A549 treated with ZK216348 at 1 μM for 4 hours (cell line): ENCODE data around the gene FBXO28. TPM values are rescaled to one million over a fixed set of nuclear protein-coding genes. Genes with fewer than 3 reads are reported as not detected.

Source experiments
- total RNA-seq: library from RNA; stranded (reverse); fragments of 200-300 nt; extraction: Qiagen RNA extraction; gene quantifications from 5 replicates; pipeline ENCODE4 v1.2.3, GENCODE V29; 2022; ENCODE audit warnings: low read depth

The FBXO28 gene, protein sequence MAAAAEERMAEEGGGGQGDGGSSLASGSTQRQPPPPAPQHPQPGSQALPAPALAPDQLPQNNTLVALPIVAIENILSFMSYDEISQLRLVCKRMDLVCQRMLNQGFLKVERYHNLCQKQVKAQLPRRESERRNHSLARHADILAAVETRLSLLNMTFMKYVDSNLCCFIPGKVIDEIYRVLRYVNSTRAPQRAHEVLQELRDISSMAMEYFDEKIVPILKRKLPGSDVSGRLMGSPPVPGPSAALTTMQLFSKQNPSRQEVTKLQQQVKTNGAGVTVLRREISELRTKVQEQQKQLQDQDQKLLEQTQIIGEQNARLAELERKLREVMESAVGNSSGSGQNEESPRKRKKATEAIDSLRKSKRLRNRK
- 19.6 to 31.9 TPM (median 29.9 TPM) in 5 replicates for total RNA-seq

DNA sequence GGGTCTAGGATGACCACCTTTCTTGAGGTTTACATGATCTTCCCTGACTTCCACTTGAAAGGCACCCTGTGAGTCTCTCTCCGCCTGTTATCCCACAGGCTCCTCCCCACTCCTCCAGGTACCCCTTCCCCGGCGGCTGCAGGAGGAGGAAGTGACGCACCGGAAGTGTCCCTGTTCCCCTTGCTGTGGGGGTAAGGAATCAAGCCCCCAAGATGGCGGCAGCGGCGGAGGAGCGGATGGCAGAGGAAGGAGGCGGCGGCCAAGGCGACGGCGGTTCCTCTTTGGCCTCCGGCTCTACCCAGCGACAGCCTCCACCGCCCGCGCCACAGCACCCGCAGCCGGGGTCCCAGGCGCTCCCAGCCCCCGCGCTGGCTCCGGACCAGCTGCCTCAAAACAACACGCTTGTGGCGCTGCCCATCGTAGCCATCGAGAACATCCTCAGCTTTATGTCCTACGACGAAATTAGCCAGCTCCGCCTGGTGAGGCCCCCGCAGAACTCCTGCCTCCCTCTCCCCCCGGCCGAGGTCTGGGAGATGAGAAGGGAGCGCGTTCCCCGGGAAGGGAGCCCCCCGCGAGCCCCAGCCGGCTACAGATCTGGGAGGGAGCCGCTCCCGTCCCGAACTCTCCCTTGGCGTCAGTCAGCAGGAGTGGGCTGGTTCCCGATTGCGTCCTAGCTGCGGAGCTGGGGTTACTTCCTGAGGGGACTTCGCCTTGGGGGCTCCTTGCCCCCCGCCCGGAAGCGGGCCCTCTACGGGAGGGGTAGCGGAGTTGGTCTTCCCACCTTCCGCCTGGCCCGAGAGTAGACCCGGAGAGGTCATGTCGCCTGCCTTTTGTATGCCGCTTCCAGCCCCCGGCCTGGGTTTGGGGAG, at the start of gene FBXO28:
Gene FBXO28, plus strand, starts transcription at position 194 of the 869 bp plus-strand sequence. Its CDS starts 19 bp downstream, at position 213.

DNA sequence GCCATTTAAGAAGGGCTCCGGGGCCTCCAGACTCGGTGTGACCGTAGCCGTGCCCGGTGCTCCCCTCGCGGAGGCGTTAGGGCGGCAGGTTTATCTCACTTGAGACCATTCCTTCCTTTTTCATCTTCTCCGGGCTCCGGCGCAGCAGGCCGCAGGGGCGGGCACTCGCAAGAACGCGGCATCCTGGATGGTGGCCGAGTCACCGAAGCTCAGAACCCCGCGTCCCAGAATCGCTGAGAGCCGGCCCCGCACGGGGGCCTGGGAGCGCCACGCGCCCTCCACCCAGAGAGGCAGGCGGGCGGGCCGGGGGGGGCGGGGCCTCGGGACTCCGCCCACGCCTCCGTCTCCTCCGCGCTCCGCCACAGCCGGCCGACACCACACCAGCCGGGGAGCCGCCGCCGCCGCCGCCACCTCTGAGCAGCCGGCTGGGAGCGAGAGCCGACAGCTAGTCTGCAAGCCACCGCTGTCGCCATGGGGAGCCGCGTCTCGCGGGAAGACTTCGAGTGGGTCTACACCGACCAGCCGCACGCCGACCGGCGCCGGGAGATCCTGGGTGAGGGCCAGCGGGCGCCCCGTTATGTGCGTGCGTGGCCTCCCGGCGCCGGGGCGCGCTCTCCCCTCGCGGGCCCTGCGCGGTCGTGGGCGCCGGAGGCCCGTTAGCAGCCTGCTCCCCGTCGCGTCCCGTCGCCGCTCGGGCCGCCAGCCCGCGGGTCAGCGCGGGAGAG, 69.1 kb downstream of the FBXO28 start, which contains the start of gene DEGS1:
Gene DEGS1, plus strand, starts transcription at position 375 of the 725 bp plus-strand sequence. Its CDS starts 97 bp downstream, at position 472.

Other genes with a start within 250 kb of the FBXO28 start
- gene DEGS1, start 69.1 kb downstream of the FBXO28 start, total RNA-seq: 100 to 149 TPM (median 132 TPM) in 5 replicates
- 19.4 to 26.5 TPM (median 20.6 TPM) in 5 replicates for gene NVL, start 216.1 kb downstream of the FBXO28 start, total RNA-seq
- gene CNIH4, start 242.8 kb downstream of the FBXO28 start, total RNA-seq: 74.8 to 118 TPM (median 111 TPM) in 5 replicates